Testis (tissue), 3 donors: ENCODE results near the gene TMEM126B. TPM values are rescaled to one million over a fixed set of nuclear protein-coding genes. Genes with fewer than 3 reads are reported as not detected.
"Not testable (repeated sequence)": the region's sequence is repeated elsewhere in the genome, so short reads cannot be mapped to it uniquely, and the experiment has no call there.

Experiments used
- DNase-seq: peaks from one replicate; pipeline ENCODE4 v3.0.0-alpha.2; 2019
- H3K27ac ChIP-seq, 2 donors: fragments of 200-600 bp; sonication (generic); one replicate each; pipeline ENCODE4 v1.5.1; 2019
- H3K27me3 ChIP-seq: fragments of 200-600 bp; sonication (generic); one replicate; pipeline ENCODE4 v1.5.1; 2019
- H3K36me3 ChIP-seq: fragments of 200-600 bp; sonication (generic); one replicate; pipeline ENCODE4 v1.5.1; 2017; ENCODE audit warnings: low read depth; ENCODE audit errors: missing control alignments
- H3K4me1 ChIP-seq: fragments of 200-600 bp; sonication (generic); one replicate; pipeline ENCODE4 v1.5.1; 2019
- H3K4me3 ChIP-seq, 2 donors: fragments of 200-600 bp; sonication (generic); one replicate each; pipeline ENCODE4 v1.5.1; 2017 to 2019
- H3K9me3 ChIP-seq: fragments of 200-600 bp; sonication (generic); one replicate; pipeline ENCODE4 v1.5.1; 2017
- CTCF ChIP-seq, 3 experiments: fragments of 450-650 bp in 2 of 3; fragments of 200-600 bp in 1 of 3; sonication (generic) in 1 of 3; IDR thresholded peaks; one replicate each; pipeline ENCODE4 v1.5.1; 2016 to 2019; ENCODE audit warnings: antibody characterized with exemption in 3 of 3, mild to moderate bottlenecking in 2 of 3, moderate library complexity in 1 of 3
- POLR2A ChIP-seq: fragments of 450-650 bp; IDR thresholded peaks from one replicate; pipeline ENCODE4 v1.6.1; 2017; ENCODE audit warnings: antibody characterized with exemption, mild to moderate bottlenecking, moderate library complexity
- WGBS, 2 donors: methylation state at CpG; one replicate each; pipeline ENCODE4 v1.1.5; 2018; 5-methylcytosine and 5-hydroxymethylcytosine counted together
- intact Hi-C: fragments of 100-400 bp; cut with DNase I; formaldehyde crosslinking; loops from one replicate; pipeline ENCODE4 v1.15.1; 2023; ENCODE audit warnings: low total_unique reads
- polyA plus RNA-seq: library from polyadenylated mRNA; stranded (reverse); fragments of 350-450 nt; fragmentation: Illumina TruSeq; extraction: RNeasy Lipid Tissue Mini Kit (QIAGEN cat#74804); gene quantifications from one replicate; pipeline ENCODE4 v1.2.3, GENCODE V29; 2014; ENCODE audit warnings: low read depth, low replicate concordance; ENCODE audit not compliant: insufficient read depth
- total RNA-seq, 2 donors: library from RNA; depleted of rRNA; stranded (reverse); fragments of >200 nt; gene quantifications; one replicate each; pipeline ENCODE4 v1.2.3, GENCODE V29; 2016

TMEM126B gene
- total and polyA plus RNA-seq, 3 donors from 2014 or later = 25.7 to 36.2 (median 35.0) TPM

GRCh38 chr11:85603220-85603619, 25.2 kb upstream of the TMEM126B start:
- intact Hi-C loops = no loop called here
- no peak for DNase-seq
- H3K4me1 ChIP-seq = no peaks in the 10 kb centered on the region
- no peaks in the 10 kb centered on the region for H3K36me3 ChIP-seq
- 82 to 89% methylated on average over 4 of the region's 4 CpGs for WGBS, 2 donors
- no peaks in the 10 kb centered on the region for H3K9me3 ChIP-seq
- H3K27ac ChIP-seq = no peak overlapping the region
- H3K4me3 ChIP-seq = no peak overlapping the region
- TF ChIP-seq CTCF (IDR thresholded peaks at IDR 0.05) (no peak), POLR2A (no peak)
- no peaks in the 10 kb centered on the region for H3K27me3 ChIP-seq

GRCh38 chr11:85606237-85606636, 22.2 kb upstream of the TMEM126B start:
- H3K27me3 ChIP-seq, H3K27ac ChIP-seq, H3K36me3 ChIP-seq, H3K4me1 ChIP-seq, DNase-seq, H3K4me3 ChIP-seq, H3K9me3 ChIP-seq, intact Hi-C loops: not testable (repeated sequence)
- 88 to 95% methylated on average over 3 of the region's 3 CpGs for WGBS, 2 donors

- H3K36me3 ChIP-seq, H3K27me3 ChIP-seq, H3K4me1 ChIP-seq, intact Hi-C loops, H3K9me3 ChIP-seq, DNase-seq, H3K27ac ChIP-seq, H3K4me3 ChIP-seq: not testable (repeated sequence)
Observed at GRCh38 chr11:85608621-85609020, 19.8 kb upstream of the TMEM126B start.

GRCh38 chr11:85609286-85609685, 19.1 kb upstream of the TMEM126B start:
- H3K36me3 ChIP-seq, H3K4me3 ChIP-seq, DNase-seq, H3K27ac ChIP-seq, H3K27me3 ChIP-seq, H3K4me1 ChIP-seq, intact Hi-C loops, H3K9me3 ChIP-seq: not testable (repeated sequence)
- WGBS, 2 donors = 73 to 74% methylated on average over 2 of the region's 2 CpGs

- intact Hi-C loops, H3K27ac ChIP-seq, H3K4me3 ChIP-seq, H3K36me3 ChIP-seq, H3K27me3 ChIP-seq, H3K4me1 ChIP-seq, H3K9me3 ChIP-seq, DNase-seq: not testable (repeated sequence)
- WGBS, 2 donors = 88 to 95% methylated on average over 2 of the region's 2 CpGs
Observed at GRCh38 chr11:85611643-85612042, 16.8 kb upstream of the TMEM126B start.

GRCh38 chr11:85619499-85619898, 8.9 kb upstream of the TMEM126B start:
- TF ChIP-seq POLR2A = no peak
- no peak for TF ChIP-seq CTCF (IDR thresholded peaks at IDR 0.05)
- Histone ChIP-seq H3K4me1 (no peaks in the 10 kb centered on the region), H3K9me3 (no peaks in the 10 kb centered on the region), H3K27ac (no peak overlapping the region), H3K4me3 (no peak overlapping the region), H3K27me3 (no peaks in the 10 kb centered on the region), H3K36me3 (no peaks in the 10 kb centered on the region)
- DNase-seq = no peak
- intact Hi-C loops = no loop called here
- WGBS, 2 donors = 91% methylated on average over 6 of the region's 6 CpGs

- intact Hi-C loops = no loop called here
- Histone ChIP-seq H3K4me3 (no peak overlapping the region), H3K27ac (no peak overlapping the region), H3K4me1 (no peaks in the 10 kb centered on the region), H3K36me3 (no peaks in the 10 kb centered on the region), H3K27me3 (no peaks in the 10 kb centered on the region), H3K9me3 (no peaks in the 10 kb centered on the region)
- TF ChIP-seq POLR2A = no peak
- TF ChIP-seq CTCF (IDR thresholded peaks at IDR 0.05) = no peak
- WGBS, 2 donors = 92% methylated on average over 3 of the region's 3 CpGs
- DNase-seq = no peak
Observed at GRCh38 chr11:85620256-85620655, 8.1 kb upstream of the TMEM126B start.
